ENCODE results near the gene PRDX5. TPM values are rescaled to one million over a fixed set of nuclear protein-coding genes. Genes with fewer than 3 reads are reported as not detected.

The PRDX5 gene
- total and polyA plus RNA-seq, 9 of the 15 experiments (the other 6 are each of a cell fraction or from before 2014, with no cell fraction given) = 40.8 to 327 (median 204) TPM

DNA sequence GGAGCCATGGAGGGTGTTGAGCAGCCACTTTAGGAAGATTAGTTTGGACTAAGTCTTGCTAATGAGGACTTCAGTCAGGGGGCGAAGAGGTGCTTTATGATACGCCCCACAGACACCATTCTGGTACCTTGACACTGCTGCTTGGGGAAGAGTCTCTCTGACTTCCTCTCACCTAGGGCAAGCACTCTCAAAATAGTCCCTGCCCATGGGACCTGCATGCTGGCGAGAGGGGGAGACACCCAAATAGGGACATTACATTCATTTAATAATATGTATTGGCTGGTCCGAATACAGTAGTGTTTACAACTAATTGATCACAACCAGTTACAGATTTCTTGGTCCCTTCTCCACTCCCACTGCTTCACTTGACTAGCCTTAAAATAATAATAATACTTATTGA is 22.2 kb upstream of the PRDX5 start (continued):
- TF ChIP-seq SAP30 (IDR thresholded peaks at IDR 0.05; ENCODE audit: borderline replicate concordance, insufficient read depth, low read depth, low read length, poor library complexity, severe bottlenecking) = no peak
- TF ChIP-seq EP400 (IDR thresholded peaks at IDR 0.05) = no peak

DNA sequence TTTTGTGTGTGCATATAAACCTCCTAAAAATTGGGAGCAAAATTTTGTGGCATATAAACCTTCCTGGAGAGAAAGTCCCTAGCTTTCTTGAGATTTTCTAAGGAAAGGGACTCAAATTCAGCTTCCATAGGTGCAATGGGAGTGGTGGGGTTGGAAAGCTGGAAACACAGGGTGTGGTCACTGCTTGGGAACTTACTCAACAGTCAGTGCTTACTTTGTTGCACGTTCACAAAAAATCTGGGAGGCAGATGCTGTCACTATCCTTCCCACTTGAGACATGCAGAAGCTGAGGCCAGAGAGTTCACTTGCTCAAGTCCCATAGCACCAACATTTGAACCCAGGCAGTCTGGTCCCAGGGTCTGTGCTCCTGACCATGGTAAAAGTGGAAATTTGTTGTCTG is 21.7 kb upstream of the PRDX5 start:
- Histone ChIP-seq H4K20me1 (replicated peaks; ENCODE audit: control insufficient read depth, insufficient read depth, low read length) (no peaks in the 10 kb centered on the region; the same call in 1 of the 2 replicates), H3K27me3 (ENCODE audit: control insufficient read depth in 2 of 2, insufficient read depth in 2 of 2, low read length in 2 of 2) (peaks cover 48 to 65% of the 10 kb centered on the region in 2 experiments), H3K9me1 (ENCODE audit: control insufficient read depth, insufficient read depth, low read length) (no peaks in the 10 kb centered on the region), H3K4me2 (ENCODE audit: insufficient read depth, low read length) (no peak overlapping the region), H3K27ac (ENCODE audit: extremely low read depth, low read depth, low read length) (no peak overlapping the region), H3K36me3 (ENCODE audit: control insufficient read depth, insufficient read depth, low read length) (no peaks in the 10 kb centered on the region), H2AFZ (ENCODE audit: low read depth, low read length) (no peak overlapping the region), H3K4me3 (no peak overlapping the region), H3K4me1 (replicated peaks in 1 of 2; ENCODE audit: control insufficient read depth in 2 of 2, insufficient read depth in 2 of 2, low read length in 2 of 2) (peaks cover 3 to 54% of the 10 kb centered on the region in 2 experiments; a peak in 4 of 5 replicates), H3K9me3 (replicated peaks; ENCODE audit: control insufficient read depth, insufficient read depth, low read depth, low read length) (no peaks in the 10 kb centered on the region), H3K9ac (ENCODE audit: insufficient read depth in 1 of 2, low read depth in 2 of 2, low read length in 2 of 2) (no peak overlapping the region; a peak in 1 of 4 replicates), H3K79me2 (ENCODE audit: control insufficient read depth, insufficient read depth, low read length) (no peaks in the 10 kb centered on the region)
- CTCF ChIA-PET (ENCODE audit: low intra/inter-chr PET ratio) = no interaction called here
- POLR2A ChIA-PET = no interaction called here
- WGBS (ENCODE audit: insufficient coverage, low coverage, missing lambda C conversion rate) = 0% methylated on average over 1 of the region's 1 CpG
- BruUV-seq (replicated peaks) = no TSS peak
- FAIRE-seq = no peak
- no peak for ATAC-seq
- intact Hi-C loops (cut with micrococcal nuclease) = no loop called here
- no peak for DNase-seq (ENCODE audit: extremely low read depth in 1 of 4, low spot score in 3 of 4)
- in situ Hi-C loops (cut with MboI) = no loop called here
- TF ChIP-seq RFX1 (IDR thresholded peaks at IDR 0.05) = no peak
- TF ChIP-seq HNRNPH1 (optimal IDR thresholded peaks at IDR 0.05; ENCODE audit: low read depth, low read length) = no peak
- TF ChIP-seq, protein P1, sequence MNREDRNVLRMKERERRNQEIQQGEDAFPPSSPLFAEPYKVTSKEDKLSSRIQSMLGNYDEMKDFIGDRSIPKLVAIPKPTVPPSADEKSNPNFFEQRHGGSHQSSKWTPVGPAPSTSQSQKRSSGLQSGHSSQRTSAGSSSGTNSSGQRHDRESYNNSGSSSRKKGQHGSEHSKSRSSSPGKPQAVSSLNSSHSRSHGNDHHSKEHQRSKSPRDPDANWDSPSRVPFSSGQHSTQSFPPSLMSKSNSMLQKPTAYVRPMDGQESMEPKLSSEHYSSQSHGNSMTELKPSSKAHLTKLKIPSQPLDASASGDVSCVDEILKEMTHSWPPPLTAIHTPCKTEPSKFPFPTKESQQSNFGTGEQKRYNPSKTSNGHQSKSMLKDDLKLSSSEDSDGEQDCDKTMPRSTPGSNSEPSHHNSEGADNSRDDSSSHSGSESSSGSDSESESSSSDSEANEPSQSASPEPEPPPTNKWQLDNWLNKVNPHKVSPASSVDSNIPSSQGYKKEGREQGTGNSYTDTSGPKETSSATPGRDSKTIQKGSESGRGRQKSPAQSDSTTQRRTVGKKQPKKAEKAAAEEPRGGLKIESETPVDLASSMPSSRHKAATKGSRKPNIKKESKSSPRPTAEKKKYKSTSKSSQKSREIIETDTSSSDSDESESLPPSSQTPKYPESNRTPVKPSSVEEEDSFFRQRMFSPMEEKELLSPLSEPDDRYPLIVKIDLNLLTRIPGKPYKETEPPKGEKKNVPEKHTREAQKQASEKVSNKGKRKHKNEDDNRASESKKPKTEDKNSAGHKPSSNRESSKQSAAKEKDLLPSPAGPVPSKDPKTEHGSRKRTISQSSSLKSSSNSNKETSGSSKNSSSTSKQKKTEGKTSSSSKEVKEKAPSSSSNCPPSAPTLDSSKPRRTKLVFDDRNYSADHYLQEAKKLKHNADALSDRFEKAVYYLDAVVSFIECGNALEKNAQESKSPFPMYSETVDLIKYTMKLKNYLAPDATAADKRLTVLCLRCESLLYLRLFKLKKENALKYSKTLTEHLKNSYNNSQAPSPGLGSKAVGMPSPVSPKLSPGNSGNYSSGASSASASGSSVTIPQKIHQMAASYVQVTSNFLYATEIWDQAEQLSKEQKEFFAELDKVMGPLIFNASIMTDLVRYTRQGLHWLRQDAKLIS (CRISPR knock-in tag; IDR thresholded peaks at IDR 0.05) = no peak
- TF ChIP-seq MEF2D (tag; conservative IDR thresholded peaks at IDR 0.05; ENCODE audit: low read depth) = no peak
- TF ChIP-seq, protein P2, sequence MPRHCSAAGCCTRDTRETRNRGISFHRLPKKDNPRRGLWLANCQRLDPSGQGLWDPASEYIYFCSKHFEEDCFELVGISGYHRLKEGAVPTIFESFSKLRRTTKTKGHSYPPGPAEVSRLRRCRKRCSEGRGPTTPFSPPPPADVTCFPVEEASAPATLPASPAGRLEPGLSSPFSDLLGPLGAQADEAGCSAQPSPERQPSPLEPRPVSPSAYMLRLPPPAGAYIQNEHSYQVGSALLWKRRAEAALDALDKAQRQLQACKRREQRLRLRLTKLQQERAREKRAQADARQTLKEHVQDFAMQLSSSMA (CRISPR knock-in tag; IDR thresholded peaks at IDR 0.05) = no peak
- TF ChIP-seq FOXM1 (IDR thresholded peaks at IDR 0.05; ENCODE audit: low read depth) = no peak
- no peak for TF ChIP-seq FOXM1 (CRISPR knock-in tag; IDR thresholded peaks at IDR 0.05; ENCODE audit: low read depth)
- TF ChIP-seq ETV6 (IDR thresholded peaks at IDR 0.05; ENCODE audit: borderline replicate concordance in 1 of 2, low read depth in 2 of 2, low read length in 1 of 2) = no peak
- no peak for TF ChIP-seq ETV6 (CRISPR knock-in tag; IDR thresholded peaks at IDR 0.05; ENCODE audit: borderline replicate concordance)
- no peak for TF ChIP-seq RAD51 (IDR thresholded peaks at IDR 0.05; ENCODE audit: borderline replicate concordance, low read depth)
- TF ChIP-seq NR2C2 (CRISPR knock-in tag; IDR thresholded peaks at IDR 0.05) = no peak
- no peak for TF ChIP-seq NR2C2 (tag; IDR thresholded peaks at IDR 0.05)
- no peak for TF ChIP-seq FOXA1 (IDR thresholded peaks at IDR 0.05; ENCODE audit: borderline replicate concordance)
- TF ChIP-seq ESRRA (IDR thresholded peaks at IDR 0.05; ENCODE audit: borderline replicate concordance, low read depth) = no peak
- TF ChIP-seq MEIS2 (IDR thresholded peaks at IDR 0.05; ENCODE audit: partially characterized antibody) = no peak
- no peak for TF ChIP-seq SOX6 (IDR thresholded peaks at IDR 0.05)
- no peak for TF ChIP-seq MIER1 (IDR thresholded peaks at IDR 0.05; ENCODE audit: low read depth)
